Activated CD4-positive, alpha-beta T cell treated with anti-CD3 and anti-CD28 coated beads, Interleukin-2, amount 10 ng/mL, durations not matched to agents 7 days and 5 days (primary cell): ENCODE measurements around the gene CISD3. TPM values are rescaled to one million over a fixed set of nuclear protein-coding genes. Genes with fewer than 3 reads are reported as not detected.
A peak's percentile ranks its signal among the peaks of the same experiment; 100 is the strongest.

ENCODE experiments used
- CTCF ChIA-PET: fragments of 350-600 bp; sonication (Branson Sonifier 250); formaldehyde crosslinking; loops from one replicate; lab custom pipeline; 2021; ENCODE audit warnings: antibody characterized with exemption; lab: Charles Lee
- POLR2A ChIA-PET: fragments of 350-600 bp; sonication (Branson Sonifier 250); formaldehyde crosslinking; loops from one replicate; lab custom pipeline; 2021; ENCODE audit warnings: antibody characterized with exemption; lab: Charles Lee
- DNase-seq: peaks from one replicate; pipeline ENCODE4 v3.0.0-alpha.2; 2020
- H3K27ac Mint-ChIP-seq: one replicate; pipeline ENCODE4 v1.8.0; 2021; ENCODE audit warnings: mild to moderate bottlenecking, moderate library complexity, mixed read lengths
- H3K27me3 Mint-ChIP-seq: one replicate; pipeline ENCODE4 v1.8.0; 2021; ENCODE audit warnings: mixed read lengths
- H3K36me3 Mint-ChIP-seq: one replicate; pipeline ENCODE4 v1.8.0; 2021; ENCODE audit warnings: low read depth, mixed read lengths
- H3K4me1 Mint-ChIP-seq: one replicate; pipeline ENCODE4 v1.8.0; 2021; ENCODE audit warnings: mixed read lengths
- H3K4me3 Mint-ChIP-seq: one replicate; pipeline ENCODE4 v1.8.0; 2021; ENCODE audit warnings: mild to moderate bottlenecking, moderate library complexity, mixed read lengths
- H3K9me3 Mint-ChIP-seq: one replicate; pipeline ENCODE4 v1.8.0; 2021; ENCODE audit warnings: mixed read lengths
- total RNA-seq, 2 experiments: library from RNA; stranded (reverse); gene quantifications; one replicate each; pipeline ENCODE4 v1.2.3, GENCODE V29; 2021

CISD3 gene
- total RNA-seq, 2 experiments from 2014 or later, result 45.7 to 46.3 TPM

- Mint-ChIP-seq H3K4me3 (no peak overlapping the region), H3K9me3 (no peaks in the 10 kb centered on the region), H3K36me3 (no peaks in the 10 kb centered on the region), H3K27me3 (peaks cover 23% of the 10 kb centered on the region), H3K4me1 (peaks cover 25% of the 10 kb centered on the region), H3K27ac (no peak overlapping the region)
- no peak for DNase-seq
- POLR2A ChIA-PET, result no interaction called here
- CTCF ChIA-PET, result interaction anchor here (1.8 kb wide), 1 partner anchor 184 kb away, joined by 4 read pairs; no protein-coding TSS in a partner anchor
These were observed 11.8 kb downstream of the CISD3 start for GRCh38 chr17:38741921-38742410.

DNA sequence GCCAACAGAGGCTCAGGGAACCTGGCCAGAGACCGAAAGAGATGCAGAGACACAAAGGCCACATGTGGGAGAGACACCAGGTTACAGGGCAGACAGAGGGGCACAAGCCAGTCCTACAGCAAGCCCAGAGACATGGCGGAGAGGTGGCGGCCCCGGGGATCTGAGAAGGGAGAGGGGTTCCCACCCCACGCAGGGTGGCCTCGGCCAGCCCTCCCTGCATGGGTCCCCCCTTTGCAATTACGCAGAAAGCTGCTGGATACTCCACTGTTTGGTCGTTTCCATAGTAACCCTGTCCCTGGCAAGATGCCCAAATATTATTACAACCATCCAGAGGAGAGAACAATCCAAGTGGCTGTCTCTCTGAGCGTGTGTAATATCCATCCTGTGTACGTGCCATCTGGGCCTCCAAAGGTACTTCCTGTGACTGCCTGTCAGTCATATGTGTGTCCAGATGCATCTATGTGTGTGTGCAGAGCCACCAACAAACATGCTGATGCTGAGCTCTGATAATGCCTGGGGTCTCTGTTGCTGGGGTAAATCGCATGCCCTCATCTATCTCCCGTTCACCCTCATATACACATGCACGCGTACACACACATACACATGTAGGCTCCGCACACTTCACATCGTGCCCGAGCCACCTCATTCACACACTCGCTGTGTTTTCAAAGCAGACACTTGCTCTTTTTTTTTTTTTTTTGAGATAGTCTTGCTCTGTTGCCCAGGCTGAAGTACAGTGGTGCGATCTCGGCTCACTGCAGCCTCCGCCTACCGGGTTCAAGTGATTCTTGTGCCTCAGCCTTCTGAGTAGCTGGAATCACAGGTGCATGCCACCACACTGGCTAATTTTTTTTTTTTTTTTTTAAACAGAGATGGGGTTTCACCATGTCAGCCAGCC is 12.5 kb downstream of the CISD3 start:
- ChIA-PET POLR2A (no interaction called here), CTCF (interaction anchor here (0.9 to 1.8 kb wide), 3 partner anchors 8 to 185 kb away, joined by 3 to 5 read pairs (median 4); partner anchors contain the start of gene CISD3)
- no peak for DNase-seq
- Mint-ChIP-seq H3K27ac (no peak overlapping the region), H3K4me3 (no peak overlapping the region), H3K9me3 (no peaks in the 10 kb centered on the region), H3K36me3 (no peaks in the 10 kb centered on the region), H3K4me1 (peaks cover 25% of the 10 kb centered on the region), H3K27me3 (peaks cover 24% of the 10 kb centered on the region)

DNA sequence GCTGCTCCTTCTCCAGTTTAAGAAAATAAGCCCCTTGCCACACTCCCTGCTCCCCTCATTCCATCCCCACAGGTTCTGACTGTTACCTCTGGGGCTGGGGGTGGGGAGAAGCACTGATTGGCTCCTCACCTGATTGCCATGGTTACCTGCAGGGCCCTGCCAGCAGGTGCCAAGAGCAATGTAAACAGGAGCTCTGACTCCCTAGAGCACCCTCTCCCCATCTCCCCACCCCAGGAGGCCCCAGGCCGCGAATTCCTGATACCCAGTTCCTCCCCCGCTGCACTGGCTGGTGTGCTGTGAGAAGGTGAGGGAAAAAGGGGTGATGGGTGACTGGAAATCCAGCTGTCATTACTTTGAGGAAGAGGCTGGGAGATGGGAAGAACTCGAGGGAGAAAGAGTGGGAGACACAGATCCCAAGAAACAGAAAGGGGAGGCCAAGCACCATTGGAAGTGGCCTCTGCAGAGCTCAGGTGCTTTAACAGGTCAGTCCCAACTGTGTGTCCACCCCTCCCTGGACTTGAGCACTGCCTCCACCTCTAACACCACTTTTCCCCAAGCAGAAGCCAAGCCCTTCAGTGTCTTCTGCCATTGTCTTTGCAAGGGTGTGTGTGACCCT is 13.5 kb downstream of the CISD3 start:
- Mint-ChIP-seq H3K27ac (no peak overlapping the region), H3K4me1 (peaks cover 27% of the 10 kb centered on the region), H3K4me3 (no peak overlapping the region), H3K9me3 (no peaks in the 10 kb centered on the region), H3K36me3 (no peaks in the 10 kb centered on the region), H3K27me3 (peaks cover 30% of the 10 kb centered on the region)
- DNase-seq, result no peak
- POLR2A ChIA-PET, result no interaction called here
- CTCF ChIA-PET, result interaction anchor here (0.6 to 1.8 kb wide), 2 partner anchors 9 to 504 kb away, joined by 3 to 5 read pairs; no protein-coding TSS in a partner anchor

- CTCF ChIA-PET, result no interaction called here
- DNase-seq, result no peak
- Mint-ChIP-seq H3K9me3 (no peaks in the 10 kb centered on the region), H3K36me3 (no peaks in the 10 kb centered on the region), H3K27me3 (peaks cover 43% of the 10 kb centered on the region), H3K27ac (no peak overlapping the region), H3K4me3 (no peak overlapping the region), H3K4me1 (peaks cover 38% of the 10 kb centered on the region)
- POLR2A ChIA-PET, result no interaction called here
These were observed 15.4 kb downstream of the CISD3 start for GRCh38 chr17:38745545-38745944.

DNA sequence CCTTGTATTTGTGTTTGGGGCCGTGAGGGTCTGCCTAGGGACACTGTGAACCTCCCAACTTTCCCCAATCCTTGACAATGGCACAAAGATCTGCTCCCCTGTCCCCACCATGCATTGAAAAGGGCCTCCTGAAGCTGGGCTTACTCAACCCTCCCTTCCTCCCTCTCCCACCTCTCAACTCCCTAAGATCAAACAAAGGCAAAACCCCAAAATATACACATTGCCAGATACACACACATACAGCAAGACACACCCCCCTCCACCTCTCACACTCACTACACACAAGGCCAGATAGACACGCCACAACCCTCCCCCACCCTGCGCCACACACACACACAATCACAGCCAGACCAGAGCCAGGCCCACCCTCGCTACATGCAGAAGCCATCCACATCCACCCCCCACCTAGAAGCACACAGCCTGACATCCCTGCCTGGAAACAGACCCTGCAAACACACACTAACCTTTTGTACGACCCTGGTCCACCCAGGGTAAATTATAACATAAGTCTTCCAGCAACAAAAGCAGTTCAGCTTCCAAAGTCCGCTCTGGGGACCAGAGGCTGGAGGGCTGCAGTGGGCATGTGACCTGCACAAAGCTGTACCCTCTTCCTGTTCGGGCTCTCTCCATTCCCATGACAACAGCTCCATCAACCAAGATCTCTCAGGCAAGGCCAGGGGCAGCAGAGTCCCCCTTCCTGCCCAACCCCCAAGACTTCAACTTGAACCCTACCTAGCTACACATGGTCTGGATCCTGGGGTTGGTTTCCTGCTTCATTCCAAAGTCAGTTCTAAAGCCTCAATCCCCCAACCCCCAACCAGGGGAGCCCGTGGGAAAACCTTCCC is 16.1 kb downstream of the CISD3 start:
- no peak for DNase-seq
- H3K4me1 Mint-ChIP-seq, result peaks cover 45% of the 10 kb centered on the region
- no peak overlapping the region for H3K27ac Mint-ChIP-seq
- peaks cover 50% of the 10 kb centered on the region for H3K27me3 Mint-ChIP-seq
- ChIA-PET CTCF (interaction anchor here (0.7 to 1.2 kb wide), 3 partner anchors 8 to 81 kb away, joined by 3 to 4 read pairs (median 3); no protein-coding TSS in a partner anchor), POLR2A (no interaction called here)
- peak overlapping the region; percentile 49 for H3K4me3 Mint-ChIP-seq
- H3K9me3 Mint-ChIP-seq, result no peaks in the 10 kb centered on the region
- H3K36me3 Mint-ChIP-seq, result no peaks in the 10 kb centered on the region

DNA sequence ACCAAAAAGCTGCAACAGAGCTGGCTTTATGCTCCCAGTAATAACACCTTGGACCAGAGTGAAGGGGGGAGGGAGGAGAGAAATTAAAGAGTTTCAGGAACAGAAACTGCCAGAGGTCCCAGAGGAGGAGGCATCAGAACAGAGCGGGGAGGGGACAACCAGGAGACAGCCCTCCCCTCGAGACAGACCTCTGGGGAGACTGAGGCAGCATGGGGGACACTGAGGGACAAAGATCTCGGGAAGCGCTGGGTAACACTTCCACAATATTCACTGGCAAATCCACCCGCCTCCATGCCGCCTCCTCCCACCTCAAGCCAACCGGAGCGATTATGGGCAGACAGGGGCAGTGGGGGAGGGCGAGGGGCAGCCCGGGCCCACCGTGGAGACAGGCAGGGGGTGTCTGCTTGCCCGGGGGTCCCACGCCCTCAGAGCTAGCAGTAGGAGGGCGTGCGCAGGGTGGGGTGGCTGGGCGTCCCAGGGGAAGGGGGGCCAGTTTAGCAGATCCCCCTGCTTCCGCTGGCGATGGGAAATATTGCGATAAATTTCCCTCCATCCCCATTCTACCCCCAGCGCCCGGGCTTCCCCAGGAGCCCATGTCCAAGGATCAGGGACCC is 16.8 kb downstream of the CISD3 start:
- Mint-ChIP-seq H3K4me3 (peak overlapping the region; percentile 49), H3K27me3 (peaks cover 54% of the 10 kb centered on the region), H3K36me3 (peaks cover 2% of the 10 kb centered on the region), H3K9me3 (no peaks in the 10 kb centered on the region), H3K4me1 (peaks cover 49% of the 10 kb centered on the region), H3K27ac (no peak overlapping the region)
- no peak for DNase-seq
- ChIA-PET POLR2A (no interaction called here), CTCF (interaction anchor here (0.7 to 1.2 kb wide), 3 partner anchors 8 to 82 kb away, joined by 3 to 4 read pairs (median 3); no protein-coding TSS in a partner anchor)

DNA sequence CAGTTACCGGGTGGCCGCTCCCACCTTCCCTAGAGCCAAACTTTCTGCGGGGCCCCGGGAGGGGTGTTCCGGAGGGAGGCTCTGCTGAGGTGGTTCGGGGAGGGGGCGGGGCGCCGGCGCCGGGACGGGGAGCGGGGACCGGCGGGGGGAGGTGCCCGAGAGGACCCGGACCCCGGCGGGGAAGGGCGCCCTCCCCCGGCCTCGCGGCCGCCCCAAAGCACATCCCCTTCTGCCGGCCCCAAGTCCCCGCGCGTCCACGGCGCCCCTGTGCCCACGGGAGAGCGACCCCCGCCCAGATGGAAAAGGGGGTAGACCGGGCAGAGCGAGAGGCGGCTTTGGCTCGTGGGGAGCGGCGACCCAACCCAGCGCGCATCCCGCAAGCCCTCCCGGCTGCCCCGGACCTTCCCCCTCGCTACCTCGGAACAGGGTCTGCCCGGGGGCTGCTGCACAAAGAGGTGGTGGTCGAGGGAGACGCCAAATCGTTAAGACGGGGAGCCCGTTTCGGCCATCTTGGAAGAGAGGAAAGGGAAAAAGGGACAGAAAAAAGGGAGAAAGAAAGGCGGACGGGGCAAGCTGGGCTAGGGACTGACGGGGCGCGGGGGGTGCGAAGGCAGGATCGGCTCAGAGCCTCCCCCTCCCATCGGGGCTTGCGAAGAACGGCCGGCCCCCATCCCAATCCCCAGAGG is 17.5 kb downstream of the CISD3 start:
- H3K27me3 Mint-ChIP-seq, result peaks cover 54% of the 10 kb centered on the region
- ChIA-PET POLR2A (no interaction called here), CTCF (no interaction called here)
- H3K9me3 Mint-ChIP-seq, result no peaks in the 10 kb centered on the region
- H3K4me3 Mint-ChIP-seq, result peak overlapping the region; percentile 64
- peaks cover 45% of the 10 kb centered on the region for H3K4me1 Mint-ChIP-seq
- peaks cover 4% of the 10 kb centered on the region for H3K36me3 Mint-ChIP-seq
- DNase-seq, result no peak
- no peak overlapping the region for H3K27ac Mint-ChIP-seq

- Mint-ChIP-seq H3K36me3 (peaks cover 9% of the 10 kb centered on the region), H3K27me3 (peaks cover 54% of the 10 kb centered on the region), H3K4me3 (peak within 1 kb of the TSS; percentile 64), H3K27ac (no peak within 1 kb of the TSS), H3K4me1 (peaks cover 42% of the 10 kb centered on the region), H3K9me3 (no peaks in the 10 kb centered on the region)
- no peak for DNase-seq
- ChIA-PET POLR2A (no interaction called here), CTCF (no interaction called here)
These were observed 18.2 kb downstream of the CISD3 start, which contains the start of gene PCGF2 for GRCh38 chr17:38748149-38748891. Gene PCGF2, minus strand, starts transcription at chr17:38748336. Its CDS starts 7,934 bp downstream, at chr17:38740402.

DNA sequence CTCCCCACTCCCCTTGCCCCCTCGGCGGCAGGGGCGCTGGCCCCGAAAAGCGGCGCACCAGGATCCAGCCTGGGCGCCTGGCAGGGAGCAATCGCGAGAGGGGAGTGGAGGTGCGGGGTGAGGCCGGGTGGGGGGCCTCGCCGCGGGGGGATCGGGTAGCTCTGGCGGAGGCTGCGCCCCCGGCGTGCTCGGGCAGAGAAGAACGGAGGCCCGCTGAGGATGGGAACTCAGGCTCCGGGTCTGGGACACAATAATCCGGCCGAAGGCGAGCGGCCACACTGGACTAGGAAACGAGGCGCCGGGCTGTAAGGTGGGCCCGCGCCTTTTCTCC is 18.7 kb downstream of the CISD3 start:
- DNase-seq, result no peak
- CTCF ChIA-PET, result no interaction called here
- peaks cover 12% of the 10 kb centered on the region for H3K36me3 Mint-ChIP-seq
- no peak overlapping the region for H3K27ac Mint-ChIP-seq
- POLR2A ChIA-PET, result no interaction called here
- no peaks in the 10 kb centered on the region for H3K9me3 Mint-ChIP-seq
- peak overlapping the region; percentile 48 for H3K4me3 Mint-ChIP-seq
- H3K4me1 Mint-ChIP-seq, result peaks cover 44% of the 10 kb centered on the region
- peaks cover 54% of the 10 kb centered on the region for H3K27me3 Mint-ChIP-seq

GRCh38 chr17:38749223-38750043 is 19.3 kb downstream of the CISD3 start:
- H3K4me3 Mint-ChIP-seq, result peak overlapping the region; percentile 48
- peaks cover 48% of the 10 kb centered on the region for H3K4me1 Mint-ChIP-seq
- peaks cover 54% of the 10 kb centered on the region for H3K27me3 Mint-ChIP-seq
- ChIA-PET POLR2A (no interaction called here), CTCF (interaction anchor here (0.6 to 0.8 kb wide), 2 partner anchors 11 to 187 kb away, joined by 3 to 4 read pairs; no protein-coding TSS in a partner anchor)
- DNase-seq, result no peak
- H3K36me3 Mint-ChIP-seq, result peaks cover 14% of the 10 kb centered on the region
- H3K27ac Mint-ChIP-seq, result no peak overlapping the region
- H3K9me3 Mint-ChIP-seq, result no peaks in the 10 kb centered on the region
